Effector CD8-positive, alpha-beta T cell (primary cell): ENCODE measurements around the gene CCNQ.

Experiments used
- DNase-seq: peaks from one replicate; lab custom pipeline; 2025; lab: John Stamatoyannopoulos, UW

CCNQ gene

GRCh38 chrX:153576239-153576870 is 22.6 kb downstream of the CCNQ start:
- DNase-seq: no peak

- DNase-seq: no peak
Observed at GRCh38 chrX:153573984-153574383, 25.0 kb downstream of the CCNQ start.

GRCh38 chrX:153572601-153573000 is 26.3 kb downstream of the CCNQ start:
- DNase-seq: no peak

GRCh38 chrX:153571534-153571908 is 27.4 kb downstream of the CCNQ start:
- DNase-seq: no peak

- no peak for DNase-seq
Observed at GRCh38 chrX:153569475-153569874, 29.5 kb downstream of the CCNQ start.

- no peak for DNase-seq
Observed at GRCh38 chrX:153568451-153569011, 30.4 kb downstream of the CCNQ start.

- DNase-seq: no peak
Observed at GRCh38 chrX:153565996-153566580, 32.9 kb downstream of the CCNQ start.

- no peak for DNase-seq
Observed at GRCh38 chrX:153564047-153564606, 34.8 kb downstream of the CCNQ start.

GRCh38 chrX:153562546-153562945 is 36.4 kb downstream of the CCNQ start:
- no peak for DNase-seq

- no peak for DNase-seq
Observed at GRCh38 chrX:153561337-153561736, 37.6 kb downstream of the CCNQ start.

- DNase-seq: no peak
Observed at GRCh38 chrX:153560466-153560865, 38.5 kb downstream of the CCNQ start.

- no peak for DNase-seq
Observed at GRCh38 chrX:153560000-153560399, 38.9 kb downstream of the CCNQ start.

- no peak for DNase-seq
Observed at GRCh38 chrX:153557618-153558355, 41.2 kb downstream of the CCNQ start.

- DNase-seq: no peak
Observed at GRCh38 chrX:153556767-153557166, 42.2 kb downstream of the CCNQ start.

- peak; percentile 36 for DNase-seq
Observed at GRCh38 chrX:153554519-153555167, 44.3 kb downstream of the CCNQ start.

GRCh38 chrX:153551135-153551534 is 47.8 kb downstream of the CCNQ start:
- DNase-seq: no peak

GRCh38 chrX:153549807-153550206 is 49.1 kb downstream of the CCNQ start:
- DNase-seq: no peak

GRCh38 chrX:153549231-153549630 is 49.7 kb downstream of the CCNQ start:
- no peak for DNase-seq

- no peak for DNase-seq
Observed at GRCh38 chrX:153547195-153547594, 51.7 kb downstream of the CCNQ start.

- DNase-seq: no peak
Observed at GRCh38 chrX:153546386-153546785, 52.6 kb downstream of the CCNQ start.

- no peak for DNase-seq
Observed at GRCh38 chrX:153544727-153545126, 54.2 kb downstream of the CCNQ start.

GRCh38 chrX:153539979-153540358 is 59.0 kb downstream of the CCNQ start:
- DNase-seq: no peak
